GM19043 (cell line): ENCODE results near the gene IVNS1ABP.
"Not testable (repeated sequence)": the region's sequence is repeated elsewhere in the genome, so short reads cannot be mapped to it uniquely, and the experiment has no call there.

Experiments used
- ATAC-seq: cut with Tn5 transposase; IDR thresholded peaks from one replicate; pipeline ENCODE4 v1.9.1; 2021; ENCODE audit warnings: low read depth; ENCODE audit not compliant: unreplicated experiment

Gene IVNS1ABP

DNA sequence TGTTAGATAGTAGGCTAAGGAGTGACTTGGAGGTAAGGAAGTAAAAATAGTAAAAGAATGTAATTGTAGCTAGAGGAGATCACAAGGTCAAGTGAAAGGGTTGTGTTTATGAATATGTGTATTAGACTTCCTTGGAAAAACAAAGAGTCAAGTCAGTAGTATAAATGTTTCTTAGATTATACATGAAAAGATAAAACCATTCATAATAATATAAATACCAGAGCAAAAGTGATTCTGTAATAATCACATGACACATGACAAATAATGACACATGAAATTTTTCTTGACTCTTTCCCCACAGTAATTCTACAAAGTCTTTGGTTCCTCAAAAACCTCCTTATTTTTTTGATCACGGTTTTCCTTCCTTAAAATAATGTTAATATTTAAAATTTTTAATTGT is 56.4 kb downstream of the IVNS1ABP start:
- no peak for ATAC-seq

DNA sequence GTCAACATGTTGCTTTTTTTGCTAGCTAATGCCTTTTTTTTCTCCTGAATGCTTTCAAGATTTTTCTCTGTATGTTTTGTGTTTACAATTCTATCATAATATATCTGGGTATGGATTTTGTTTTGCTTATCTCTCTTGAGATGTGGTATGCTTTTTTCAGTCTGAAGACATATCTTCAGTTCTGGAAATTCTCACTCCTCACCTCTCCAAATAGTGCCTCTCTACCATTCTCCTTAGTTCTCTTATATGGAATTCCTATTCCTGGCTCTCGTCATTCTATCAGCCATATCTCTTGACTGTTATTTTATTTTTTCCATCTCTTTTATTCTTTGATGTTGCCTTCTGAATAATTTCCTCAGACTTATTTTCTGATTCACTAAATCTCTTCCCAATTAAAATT is 58.4 kb downstream of the IVNS1ABP start:
- no peak for ATAC-seq

DNA sequence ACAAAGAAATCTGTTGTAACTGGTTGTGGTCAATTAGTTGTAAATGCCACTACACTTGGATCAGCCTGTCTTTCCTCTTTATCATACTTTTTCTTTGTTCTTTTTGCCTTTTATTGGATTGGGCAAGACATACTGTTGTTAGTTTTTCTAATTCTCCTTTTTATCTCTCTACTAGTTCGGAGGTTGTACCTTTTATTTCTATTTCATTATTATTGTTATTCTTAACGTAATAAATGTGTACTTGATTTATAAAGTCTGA is 59.2 kb downstream of the IVNS1ABP start:
- ATAC-seq: no peak

DNA sequence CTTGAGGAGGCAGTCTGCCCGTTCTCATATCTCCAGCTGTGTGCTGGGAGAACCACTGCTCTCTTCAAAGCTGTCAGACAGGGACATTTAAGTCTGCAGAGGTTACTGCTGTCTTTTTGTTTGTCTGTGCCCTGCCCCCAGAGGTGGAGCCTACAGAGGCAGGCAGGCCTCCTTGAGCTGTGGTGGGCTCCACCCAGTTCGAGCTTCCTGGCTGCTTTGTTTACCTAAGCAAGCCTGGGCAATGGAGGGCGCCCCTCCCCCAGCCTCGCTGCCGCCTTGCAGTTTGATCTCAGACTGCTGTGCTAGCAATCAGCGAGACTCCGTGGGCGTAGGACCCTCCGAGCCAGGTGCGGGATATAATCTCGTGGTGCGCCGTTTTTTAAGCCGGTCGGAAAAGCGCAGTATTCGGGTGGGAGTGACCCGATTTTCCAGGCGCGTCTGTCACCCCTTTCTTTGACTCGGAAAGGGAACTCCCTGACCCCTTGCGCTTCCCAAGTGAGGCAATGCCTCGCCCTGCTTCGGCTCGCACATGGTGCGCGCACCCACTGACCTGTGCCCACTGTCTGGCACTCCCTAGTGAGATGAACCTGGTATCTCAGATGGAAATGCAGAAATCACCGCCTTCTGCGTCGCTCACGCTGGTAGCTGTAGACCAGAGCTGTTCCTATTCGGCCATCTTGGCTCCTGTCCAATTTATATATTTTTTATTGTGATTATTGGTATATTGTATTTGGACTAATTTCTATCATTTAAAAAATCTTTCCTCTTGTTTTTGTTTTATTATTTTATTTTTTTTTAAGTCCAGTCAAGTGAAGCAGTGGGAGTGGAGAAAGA is 59.7 kb downstream of the IVNS1ABP start:
- not testable (repeated sequence) for ATAC-seq

DNA sequence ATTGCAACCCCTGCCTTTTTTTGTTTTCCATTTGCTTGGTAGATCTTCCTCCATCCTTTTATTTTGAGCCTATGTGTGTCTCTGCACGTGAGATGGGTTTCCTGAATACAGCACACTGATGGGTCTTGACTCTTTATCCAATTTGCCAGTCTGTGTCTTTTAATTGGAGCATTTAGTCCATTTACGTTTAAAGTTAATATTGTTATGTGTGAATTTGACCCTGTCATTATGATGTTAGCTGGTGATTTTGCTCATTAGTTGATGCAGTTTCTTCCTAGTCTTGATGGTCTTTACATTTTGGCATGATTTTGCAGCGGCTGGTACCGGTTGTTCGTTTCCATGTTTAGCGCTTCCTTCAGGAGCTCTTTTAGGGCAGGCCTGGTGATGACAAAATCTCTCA is 61.4 kb downstream of the IVNS1ABP start:
- not testable (repeated sequence) for ATAC-seq

DNA sequence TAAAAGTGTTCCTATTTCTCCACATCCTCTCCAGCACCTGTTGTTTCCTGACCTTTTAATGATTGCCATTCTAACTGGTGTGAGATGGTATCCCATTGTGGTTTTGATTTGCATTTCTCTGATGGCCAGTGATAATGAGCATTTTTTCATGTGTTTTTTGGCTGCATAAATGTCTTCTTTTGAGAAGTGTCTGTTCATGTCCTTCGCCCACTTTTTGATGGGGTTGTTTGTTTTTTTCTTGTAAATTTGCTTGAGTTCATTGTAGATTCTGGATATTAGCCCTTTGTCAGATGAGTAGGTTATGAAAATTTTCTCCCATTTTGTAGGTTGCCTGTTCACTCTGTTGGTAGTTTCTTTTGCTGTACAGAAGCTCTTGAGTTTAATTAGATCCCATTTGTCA is 64.6 kb downstream of the IVNS1ABP start:
- ATAC-seq: not testable (repeated sequence)

DNA sequence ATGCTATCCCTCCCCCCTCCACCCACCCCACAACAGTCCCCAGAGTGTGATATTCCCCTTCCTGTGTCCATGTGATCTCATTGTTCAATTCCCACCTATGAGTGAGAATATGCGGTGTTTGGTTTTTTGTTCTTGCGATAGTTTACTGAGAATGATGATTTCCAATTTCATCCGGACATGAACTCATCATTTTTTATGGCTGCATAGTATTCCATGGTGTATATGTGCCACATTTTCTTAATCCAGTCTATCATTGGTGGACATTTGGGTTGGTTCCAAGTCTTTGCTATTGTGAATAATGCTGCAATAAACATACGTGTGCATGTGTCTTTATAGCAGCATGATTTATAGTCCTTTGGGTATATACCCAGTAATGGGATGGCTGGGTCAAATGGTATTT is 65.1 kb downstream of the IVNS1ABP start:
- not testable (repeated sequence) for ATAC-seq

DNA sequence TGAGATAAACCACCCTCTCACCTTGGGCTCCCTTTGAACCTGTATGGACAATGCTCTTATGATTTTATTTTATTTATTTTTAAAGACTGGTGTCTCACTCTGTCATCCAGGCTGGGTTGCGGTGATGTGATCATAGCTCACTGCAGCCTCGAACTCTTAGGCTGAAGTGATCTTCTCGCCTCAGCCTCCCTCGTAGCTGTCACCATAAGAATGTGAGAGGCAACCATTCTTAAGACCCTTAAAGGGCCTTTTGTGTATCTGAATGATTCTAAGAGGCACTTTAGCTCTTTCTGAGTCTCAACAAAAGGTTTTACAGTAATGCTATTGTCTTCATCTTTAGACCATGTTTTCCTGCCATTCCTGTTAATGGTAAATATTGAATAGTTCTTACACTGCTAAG is 67.0 kb downstream of the IVNS1ABP start:
- no peak for ATAC-seq

DNA sequence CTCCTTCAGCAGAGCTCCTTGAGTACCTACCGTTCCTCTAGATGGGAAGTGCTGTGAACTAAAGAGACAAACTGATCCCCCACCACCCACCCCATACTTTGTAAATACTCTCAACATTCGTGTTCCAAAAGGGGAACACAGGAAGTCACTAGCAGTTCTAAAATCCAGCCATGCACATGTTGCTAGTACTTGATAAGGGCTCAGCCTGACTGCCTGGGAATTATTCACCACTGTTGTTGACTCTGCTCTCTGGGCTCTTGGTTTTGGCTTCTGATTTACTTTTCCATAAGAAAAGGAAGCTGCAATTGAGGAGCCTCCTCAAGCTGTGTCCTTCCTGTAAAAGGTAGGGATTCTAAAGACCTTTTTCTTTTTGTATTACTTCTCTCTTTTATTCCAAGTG is 67.5 kb downstream of the IVNS1ABP start:
- no peak for ATAC-seq
